NB4 (cell line): ENCODE data around the gene NPAS3.

Experiments
- MAX ChIP-seq: IDR thresholded peaks from 2 replicates; pipeline ENCODE4 v1.6.1; 2011; ENCODE audit warnings: low read depth, low read length
- MYC ChIP-seq: IDR thresholded peaks from 2 replicates; pipeline ENCODE4 v1.6.1; 2011; ENCODE audit warnings: low read depth, low read length
- POLR2A ChIP-seq: IDR thresholded peaks from 2 replicates; pipeline ENCODE4 v1.6.1; 2011; ENCODE audit warnings: mild to moderate bottlenecking; ENCODE audit not compliant: insufficient read length; ENCODE audit errors: extremely low read depth
- TF ChIP-seq, protein P1 (sequence below): IDR thresholded peaks from one replicate; pipeline ENCODE4 v1.5.1; 2012; ENCODE audit warnings: low read depth, low read length

DNA sequence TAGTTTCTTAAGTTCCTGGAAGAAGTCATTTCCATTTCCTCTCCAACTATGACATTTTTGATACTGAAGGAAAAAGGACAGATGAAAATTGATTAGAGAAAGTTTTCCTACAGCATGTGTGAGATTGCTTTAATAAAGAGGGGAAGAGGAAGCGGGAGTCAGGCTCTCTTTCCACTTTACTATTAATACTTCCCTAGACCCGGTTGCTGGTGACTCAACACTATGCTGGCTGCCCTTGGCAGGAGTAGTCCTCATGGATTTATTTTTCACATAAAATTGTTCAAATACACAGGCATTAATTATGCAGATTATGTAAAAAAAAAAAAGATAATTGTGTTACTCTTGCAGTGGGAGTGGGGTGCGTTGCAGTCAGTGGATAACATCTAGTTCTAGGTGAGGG lies 718.8 kb downstream of the NPAS3 start:
- TF ChIP-seq, protein P1, sequence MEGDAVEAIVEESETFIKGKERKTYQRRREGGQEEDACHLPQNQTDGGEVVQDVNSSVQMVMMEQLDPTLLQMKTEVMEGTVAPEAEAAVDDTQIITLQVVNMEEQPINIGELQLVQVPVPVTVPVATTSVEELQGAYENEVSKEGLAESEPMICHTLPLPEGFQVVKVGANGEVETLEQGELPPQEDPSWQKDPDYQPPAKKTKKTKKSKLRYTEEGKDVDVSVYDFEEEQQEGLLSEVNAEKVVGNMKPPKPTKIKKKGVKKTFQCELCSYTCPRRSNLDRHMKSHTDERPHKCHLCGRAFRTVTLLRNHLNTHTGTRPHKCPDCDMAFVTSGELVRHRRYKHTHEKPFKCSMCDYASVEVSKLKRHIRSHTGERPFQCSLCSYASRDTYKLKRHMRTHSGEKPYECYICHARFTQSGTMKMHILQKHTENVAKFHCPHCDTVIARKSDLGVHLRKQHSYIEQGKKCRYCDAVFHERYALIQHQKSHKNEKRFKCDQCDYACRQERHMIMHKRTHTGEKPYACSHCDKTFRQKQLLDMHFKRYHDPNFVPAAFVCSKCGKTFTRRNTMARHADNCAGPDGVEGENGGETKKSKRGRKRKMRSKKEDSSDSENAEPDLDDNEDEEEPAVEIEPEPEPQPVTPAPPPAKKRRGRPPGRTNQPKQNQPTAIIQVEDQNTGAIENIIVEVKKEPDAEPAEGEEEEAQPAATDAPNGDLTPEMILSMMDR: no peak
- TF ChIP-seq POLR2A (no peak), MAX (no peak), MYC (no peak)
